ENCODE results near the gene NEUROD2.
A peak's percentile ranks its signal among the peaks of the same experiment; 100 is the strongest.

The NEUROD2 gene

DNA sequence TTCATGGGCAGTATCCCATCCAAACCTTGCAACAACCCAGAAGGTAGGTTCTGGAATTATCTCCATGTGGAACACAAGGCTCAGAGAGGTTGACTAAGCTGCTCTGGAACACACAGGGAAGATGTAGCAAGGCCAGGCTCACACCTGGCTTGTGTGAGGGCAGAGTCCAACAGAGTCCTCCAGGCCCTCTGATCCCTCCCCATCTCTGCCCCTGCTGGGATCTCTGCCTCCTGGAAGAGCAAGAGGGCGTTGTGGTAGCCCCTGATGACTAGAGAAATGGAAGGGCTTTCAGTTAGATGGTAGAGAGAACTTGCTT is 12.0 kb upstream of the NEUROD2 start:
- H3K9me3 Mint-ChIP-seq: no peaks in the 10 kb centered on the region
- no peak for DNase-seq
- no peaks in the 10 kb centered on the region for H3K4me1 Mint-ChIP-seq
- H3K27ac Mint-ChIP-seq: no peak overlapping the region
- peaks cover 91% of the 10 kb centered on the region for H3K27me3 Mint-ChIP-seq (ENCODE audit: low read depth, poor library complexity)
- TF ChIP-seq, protein P1, sequence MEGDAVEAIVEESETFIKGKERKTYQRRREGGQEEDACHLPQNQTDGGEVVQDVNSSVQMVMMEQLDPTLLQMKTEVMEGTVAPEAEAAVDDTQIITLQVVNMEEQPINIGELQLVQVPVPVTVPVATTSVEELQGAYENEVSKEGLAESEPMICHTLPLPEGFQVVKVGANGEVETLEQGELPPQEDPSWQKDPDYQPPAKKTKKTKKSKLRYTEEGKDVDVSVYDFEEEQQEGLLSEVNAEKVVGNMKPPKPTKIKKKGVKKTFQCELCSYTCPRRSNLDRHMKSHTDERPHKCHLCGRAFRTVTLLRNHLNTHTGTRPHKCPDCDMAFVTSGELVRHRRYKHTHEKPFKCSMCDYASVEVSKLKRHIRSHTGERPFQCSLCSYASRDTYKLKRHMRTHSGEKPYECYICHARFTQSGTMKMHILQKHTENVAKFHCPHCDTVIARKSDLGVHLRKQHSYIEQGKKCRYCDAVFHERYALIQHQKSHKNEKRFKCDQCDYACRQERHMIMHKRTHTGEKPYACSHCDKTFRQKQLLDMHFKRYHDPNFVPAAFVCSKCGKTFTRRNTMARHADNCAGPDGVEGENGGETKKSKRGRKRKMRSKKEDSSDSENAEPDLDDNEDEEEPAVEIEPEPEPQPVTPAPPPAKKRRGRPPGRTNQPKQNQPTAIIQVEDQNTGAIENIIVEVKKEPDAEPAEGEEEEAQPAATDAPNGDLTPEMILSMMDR (IDR thresholded peaks at IDR 0.05): no peak
- no peaks in the 10 kb centered on the region for H3K36me3 Mint-ChIP-seq (ENCODE audit: low read depth)
- peak overlapping the region; percentile 28 for H3K4me3 Mint-ChIP-seq

DNA sequence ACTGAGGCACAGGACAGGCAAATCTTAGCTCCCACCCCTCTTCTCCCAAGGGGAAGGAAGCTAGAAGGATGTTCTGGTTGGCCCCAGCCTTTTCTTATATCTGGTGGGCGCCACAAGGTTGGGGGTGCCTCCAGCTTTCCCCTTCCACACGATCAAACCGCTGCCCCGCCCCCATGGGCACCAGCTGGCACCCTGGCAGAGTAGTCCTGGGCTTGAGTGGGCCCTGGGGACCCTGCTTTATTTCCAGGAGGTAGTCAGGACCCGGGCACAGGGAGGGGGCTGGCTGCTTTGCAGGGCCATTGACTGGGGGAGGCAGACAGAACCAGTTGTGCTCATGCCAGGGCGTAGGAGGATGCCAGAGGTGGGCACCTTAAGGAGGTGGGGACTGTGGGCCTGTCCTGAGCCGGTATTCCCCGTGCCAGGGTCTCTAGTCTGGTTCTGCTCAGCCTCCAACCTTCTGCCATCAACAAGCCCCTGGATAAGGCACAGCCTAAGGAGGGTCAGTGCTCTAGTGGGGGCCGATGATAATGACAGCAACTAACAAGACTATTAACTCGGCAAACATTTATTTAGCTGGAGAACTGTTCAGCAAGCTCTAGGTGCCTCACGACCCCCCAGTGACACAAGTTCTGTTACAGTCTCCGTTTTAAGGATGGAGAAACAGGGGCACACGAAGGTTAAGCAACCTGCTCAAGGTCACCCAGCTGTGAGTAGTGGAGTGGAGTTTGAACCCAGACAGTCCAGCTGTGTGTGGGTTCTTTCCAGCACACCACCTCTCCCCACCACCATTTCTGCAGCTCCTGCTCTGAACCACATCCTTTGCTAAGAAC is 11.5 kb upstream of the NEUROD2 start:
- H3K36me3 Mint-ChIP-seq (ENCODE audit: low read depth): no peaks in the 10 kb centered on the region
- H3K9me3 Mint-ChIP-seq: no peaks in the 10 kb centered on the region
- H3K27ac Mint-ChIP-seq: no peak overlapping the region
- no peaks in the 10 kb centered on the region for H3K4me1 Mint-ChIP-seq
- H3K4me3 Mint-ChIP-seq: peak overlapping the region; percentile 28
- no peak for DNase-seq
- TF ChIP-seq, protein P1 (IDR thresholded peaks at IDR 0.05): no peak
- H3K27me3 Mint-ChIP-seq (ENCODE audit: low read depth, poor library complexity): peaks cover 91% of the 10 kb centered on the region

DNA sequence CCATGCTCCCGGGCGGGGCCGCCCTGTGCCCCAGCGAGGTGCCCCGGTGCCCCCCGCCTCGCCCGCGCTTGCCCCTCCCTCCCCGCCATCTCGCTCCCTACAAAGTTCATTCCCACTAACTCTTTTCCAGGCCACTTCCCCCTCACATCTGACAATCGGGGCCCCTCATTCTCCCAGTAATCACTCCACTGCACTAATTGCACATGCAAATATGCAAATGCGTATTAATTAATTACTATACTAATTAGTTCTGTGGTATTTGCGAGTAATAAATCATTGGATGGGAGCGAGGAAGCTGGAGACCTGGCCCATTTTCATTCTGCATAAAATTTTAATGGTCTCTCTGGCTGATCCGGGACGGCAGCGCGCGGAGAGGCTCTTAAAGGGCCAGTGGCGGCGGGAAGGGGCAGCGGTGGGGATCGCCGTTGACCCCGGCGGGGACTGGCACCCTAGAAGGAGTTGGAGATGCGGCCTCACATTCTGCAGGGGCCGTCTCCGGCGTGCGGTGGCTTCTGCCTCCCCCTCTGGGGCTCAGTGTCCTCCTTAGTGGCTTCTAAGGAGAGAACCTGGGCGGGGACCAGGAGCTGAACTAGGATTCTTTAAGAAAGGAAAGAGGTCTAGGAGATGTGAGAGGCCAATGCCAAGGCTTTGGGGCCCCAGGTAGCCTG is 10.7 kb upstream of the NEUROD2 start:
- no peaks in the 10 kb centered on the region for H3K36me3 Mint-ChIP-seq (ENCODE audit: low read depth)
- no peak overlapping the region for H3K27ac Mint-ChIP-seq
- H3K4me1 Mint-ChIP-seq: no peaks in the 10 kb centered on the region
- TF ChIP-seq, protein P1 (IDR thresholded peaks at IDR 0.05): no peak
- no peak for DNase-seq
- peak overlapping the region; percentile 82 for H3K4me3 Mint-ChIP-seq
- H3K27me3 Mint-ChIP-seq (ENCODE audit: low read depth, poor library complexity): peaks cover 91% of the 10 kb centered on the region
- H3K9me3 Mint-ChIP-seq: no peaks in the 10 kb centered on the region

DNA sequence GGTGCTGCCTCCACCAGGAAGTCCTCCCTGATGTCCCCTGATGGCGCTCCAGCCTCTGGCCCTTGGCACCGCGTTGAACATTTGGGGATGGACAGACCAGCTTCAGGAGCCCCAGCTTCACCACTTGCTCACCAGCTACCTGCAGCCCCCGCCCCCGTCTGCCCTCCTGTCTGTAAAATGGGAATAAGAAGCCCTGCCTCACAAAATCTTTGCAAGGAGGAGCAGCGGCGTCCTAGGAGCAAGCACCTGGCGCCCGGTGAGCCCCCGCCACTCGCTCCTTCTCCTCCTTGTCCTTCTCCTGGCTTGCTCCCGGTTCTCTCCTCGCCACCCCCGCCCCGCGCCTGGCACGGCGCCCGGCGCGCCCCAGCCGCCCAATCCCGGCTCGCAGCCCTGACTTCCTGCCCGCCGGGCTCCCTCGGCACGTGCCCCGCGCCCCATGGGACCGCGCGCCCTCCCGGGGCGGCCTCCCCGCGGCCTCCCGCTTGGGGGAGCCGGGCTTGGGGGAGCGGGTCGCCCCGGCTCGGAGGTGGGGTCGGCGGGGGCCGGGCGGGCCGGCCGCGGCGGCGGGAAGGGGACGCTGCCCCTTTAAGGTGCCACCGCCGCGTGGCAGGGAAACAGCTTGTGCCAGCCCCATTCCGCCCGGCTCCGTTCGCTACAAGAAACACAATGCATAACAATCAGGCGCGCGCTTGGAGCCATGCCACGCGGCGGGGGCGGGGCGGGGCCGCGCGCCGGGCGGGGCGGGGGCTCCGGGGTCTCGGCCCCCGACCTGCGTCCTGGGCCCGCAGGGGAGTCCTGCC is 9.9 kb upstream of the NEUROD2 start:
- no peaks in the 10 kb centered on the region for H3K36me3 Mint-ChIP-seq (ENCODE audit: low read depth)
- no peaks in the 10 kb centered on the region for H3K4me1 Mint-ChIP-seq
- peaks cover 96% of the 10 kb centered on the region for H3K27me3 Mint-ChIP-seq (ENCODE audit: low read depth, poor library complexity)
- peak overlapping the region; percentile 82 for H3K4me3 Mint-ChIP-seq
- TF ChIP-seq, protein P1 (IDR thresholded peaks at IDR 0.05): no peak
- no peak overlapping the region for H3K27ac Mint-ChIP-seq
- peak; percentile 58 for DNase-seq
- H3K9me3 Mint-ChIP-seq: no peaks in the 10 kb centered on the region

DNA sequence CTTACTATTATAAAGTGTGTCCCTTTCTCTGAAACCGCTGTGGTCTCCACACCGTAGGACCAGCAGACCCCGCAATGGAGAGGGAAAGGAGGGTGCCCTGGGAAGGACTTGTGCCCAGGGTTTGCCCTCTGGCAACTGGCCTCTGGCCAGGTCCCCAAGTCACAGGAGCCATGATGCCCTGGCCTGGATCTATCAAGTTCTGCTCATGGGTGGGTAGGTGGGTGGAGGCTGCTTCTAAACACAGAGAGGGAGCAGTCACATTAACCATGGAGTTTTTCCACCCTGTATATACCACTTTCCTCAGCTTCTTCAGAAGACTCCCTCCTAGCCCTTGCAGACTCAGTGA is 9.4 kb upstream of the NEUROD2 start:
- Mint-ChIP-seq H3K4me3 (peak overlapping the region; percentile 45), H3K4me1 (no peaks in the 10 kb centered on the region), H3K27me3 (ENCODE audit: low read depth, poor library complexity) (peaks cover 95% of the 10 kb centered on the region), H3K9me3 (no peaks in the 10 kb centered on the region), H3K36me3 (ENCODE audit: low read depth) (no peaks in the 10 kb centered on the region), H3K27ac (no peak overlapping the region)
- TF ChIP-seq, protein P1 (IDR thresholded peaks at IDR 0.05): no peak
- no peak for DNase-seq

Data from nephron progenitor cell (in vitro differentiated cells).